Left renal pelvis (tissue), 4 donors: Measurements from ENCODE around the gene RNH1. TPM values are rescaled to one million over a fixed set of nuclear protein-coding genes. Genes with fewer than 3 reads are reported as not detected.

ENCODE experiments used
- DNase-seq, 4 donors: peaks; one replicate each; pipeline ENCODE4 v3.0.0-alpha.2; 2013; ENCODE audit warnings: low read depth in 4 of 4, low spot score in 3 of 4
- polyA plus RNA-seq, 4 donors: library from polyadenylated mRNA; unstranded; fragments of 120-200 nt; gene quantifications; one replicate each; pipeline ENCODE4 v1.2.1, GENCODE V29; 2013; ENCODE audit not compliant: insufficient read length in 4 of 4

Gene RNH1
- polyA plus RNA-seq, 4 donors, result 75.4 to 108 (median 87.4) TPM

GRCh38 chr11:460331-461199, 46.5 kb downstream of the RNH1 start:
- DNase-seq, result no peak

- DNase-seq, result no peak
Observed at GRCh38 chr11:459511-460220, 47.4 kb downstream of the RNH1 start.

DNA sequence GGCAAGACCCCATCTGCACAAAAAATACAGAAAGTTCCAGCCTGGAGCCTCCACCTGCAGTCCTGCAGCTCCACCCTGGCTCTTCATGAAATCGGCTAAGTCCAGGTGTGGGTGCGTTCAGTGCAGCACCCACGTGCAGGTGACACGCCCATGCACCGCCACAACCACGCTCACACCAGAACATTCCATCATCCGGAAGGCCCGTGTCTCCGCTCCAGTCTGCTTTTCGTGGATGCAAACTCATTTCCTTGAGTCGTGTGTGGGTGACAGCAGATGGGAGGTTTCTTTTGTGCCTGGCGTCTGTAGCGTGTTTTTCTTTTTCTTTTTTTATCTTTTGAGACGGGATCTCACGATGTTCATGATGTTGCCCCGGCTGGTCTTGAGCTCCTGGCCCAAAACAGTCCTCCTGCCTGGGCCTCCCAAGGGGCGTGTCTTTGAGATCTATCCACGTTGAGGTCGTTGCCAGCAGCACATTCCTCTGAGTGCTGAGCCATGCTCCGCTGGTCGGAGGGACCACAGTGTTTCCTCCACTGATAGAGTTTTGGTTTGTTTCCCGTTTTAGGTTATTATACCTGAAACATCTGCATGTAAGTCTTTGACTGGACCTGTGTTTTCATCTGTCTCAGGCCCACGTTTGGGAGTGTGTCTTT, 49.8 kb downstream of the RNH1 start:
- no peak for DNase-seq

GRCh38 chr11:456533-456932, 50.5 kb downstream of the RNH1 start:
- no peak for DNase-seq

- no peak for DNase-seq
Observed at GRCh38 chr11:455566-456147, 51.4 kb downstream of the RNH1 start.

- no peak for DNase-seq
Observed at GRCh38 chr11:454801-455565, 52.1 kb downstream of the RNH1 start.

DNA sequence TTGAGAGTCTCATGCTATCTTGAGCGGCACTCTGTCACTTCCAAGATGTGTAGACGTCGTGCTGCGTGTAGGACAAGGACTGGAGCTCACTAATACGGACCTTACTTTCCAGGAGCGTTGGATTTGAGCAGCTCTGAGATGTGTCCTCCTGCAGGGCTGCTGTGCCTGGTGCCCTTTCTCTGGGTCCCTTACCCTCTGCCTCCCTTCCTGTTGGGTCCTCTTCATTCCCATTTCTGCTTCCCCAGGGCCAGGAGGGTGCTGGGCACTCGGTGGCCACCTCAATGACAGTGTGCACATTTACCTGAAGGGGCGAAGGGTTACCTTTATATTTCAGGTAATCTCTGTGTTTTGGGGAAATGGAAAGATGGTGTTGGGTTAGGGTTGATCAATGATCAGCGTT, 53.0 kb downstream of the RNH1 start:
- DNase-seq, result no peak

DNA sequence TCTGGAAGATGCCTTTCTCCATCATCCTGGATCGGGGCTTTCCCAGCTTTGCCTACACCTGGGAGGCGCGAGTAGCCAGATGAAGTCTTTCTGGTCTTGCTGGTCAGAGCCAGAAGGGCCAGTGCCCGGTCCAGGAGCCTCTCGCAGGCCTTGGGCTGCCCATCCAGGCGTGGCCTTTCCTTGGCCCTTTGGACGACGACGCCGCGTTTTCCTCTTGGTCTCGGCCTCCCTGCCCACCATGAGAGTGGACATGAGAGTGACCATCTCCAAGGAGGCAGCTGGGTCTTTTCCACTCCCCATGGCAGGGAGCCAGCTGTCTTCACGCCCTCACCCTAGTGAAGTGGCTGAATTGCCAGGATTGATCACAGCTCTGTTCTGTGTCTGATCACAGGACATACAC, 53.5 kb downstream of the RNH1 start:
- DNase-seq, result no peak

DNA sequence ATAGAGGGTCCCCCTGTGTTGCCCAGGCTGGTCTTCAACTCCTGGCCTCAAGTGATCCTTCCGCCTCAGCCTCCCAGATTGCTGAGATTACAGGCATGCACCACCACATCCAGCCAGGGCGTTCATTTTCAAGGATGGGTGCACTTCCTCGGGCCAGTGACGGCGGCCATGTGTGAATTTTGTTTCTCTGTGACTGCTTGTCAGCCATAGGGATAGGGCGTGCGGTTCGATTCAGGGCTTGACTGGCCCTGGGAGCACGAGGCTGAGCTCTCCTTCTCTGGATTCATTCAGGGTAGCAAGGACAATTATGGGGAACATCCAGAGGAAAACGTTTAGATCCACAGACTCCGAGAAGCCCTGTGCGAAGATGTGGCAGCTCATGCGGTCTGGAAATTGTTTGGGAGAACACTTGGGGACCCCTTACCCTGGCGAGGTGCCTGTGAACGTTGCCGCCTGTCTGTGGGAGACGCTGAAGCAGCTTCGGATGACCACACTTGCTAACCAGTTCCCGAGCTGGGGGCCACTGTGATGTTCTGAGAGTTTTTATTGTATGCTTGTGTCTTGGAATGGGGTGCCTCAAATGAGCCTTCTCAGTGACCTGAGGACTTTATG, 54.0 kb downstream of the RNH1 start:
- no peak for DNase-seq

GRCh38 chr11:452203-452744, 54.8 kb downstream of the RNH1 start:
- no peak for DNase-seq

DNA sequence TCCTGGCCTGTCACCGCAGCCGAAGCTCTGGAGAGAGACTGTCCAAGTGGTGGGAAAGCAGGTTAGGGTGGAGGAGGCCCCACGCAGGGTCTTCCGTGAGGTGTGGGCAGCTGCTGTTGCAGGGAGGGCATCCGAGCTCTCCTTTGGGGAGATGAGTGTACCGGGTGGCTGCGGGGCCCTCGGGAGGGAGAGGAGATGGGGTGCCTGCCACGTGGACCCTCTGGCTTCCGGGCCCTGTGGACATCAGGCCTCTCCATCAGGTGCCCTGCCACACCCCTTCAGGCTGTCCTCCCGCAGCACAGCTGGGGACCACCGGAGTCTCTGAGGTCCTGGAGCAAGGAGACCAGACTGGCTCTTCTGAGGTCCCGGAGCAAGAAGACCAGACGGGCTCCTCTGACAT, 55.3 kb downstream of the RNH1 start:
- DNase-seq, result no peak

DNA sequence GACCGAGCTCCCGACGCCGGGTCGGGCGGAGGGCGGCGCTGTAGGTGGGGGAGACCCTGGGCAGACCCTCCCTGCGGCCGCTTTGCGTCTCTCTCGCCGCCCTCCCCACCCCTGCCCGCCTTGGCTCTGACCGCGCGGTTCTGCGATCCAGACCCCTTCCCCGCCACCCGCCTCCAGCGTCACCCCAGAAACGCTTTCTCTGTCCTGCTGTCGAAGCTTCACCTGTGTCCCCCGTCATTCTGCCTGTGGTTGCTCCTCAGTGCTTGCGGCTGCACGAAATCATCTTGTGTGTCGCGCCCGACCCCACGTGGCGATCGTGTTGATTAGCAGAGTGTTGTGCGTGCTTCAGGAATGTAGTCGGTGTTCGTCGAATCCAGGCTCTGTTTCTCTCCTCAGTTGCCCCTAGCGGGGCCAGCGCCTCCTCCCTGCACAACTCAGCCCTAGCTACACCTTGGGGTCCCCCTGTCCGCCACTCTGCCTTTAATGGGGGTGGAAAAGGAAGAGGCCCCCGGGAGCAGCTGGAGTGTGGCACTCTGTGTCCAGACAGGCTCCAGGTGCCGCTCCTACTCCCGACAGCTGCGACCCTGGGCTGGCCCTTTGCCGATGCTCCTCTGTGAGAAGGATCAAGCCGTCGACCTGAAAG, 56.1 kb downstream of the RNH1 start:
- DNase-seq, result no peak

DNA sequence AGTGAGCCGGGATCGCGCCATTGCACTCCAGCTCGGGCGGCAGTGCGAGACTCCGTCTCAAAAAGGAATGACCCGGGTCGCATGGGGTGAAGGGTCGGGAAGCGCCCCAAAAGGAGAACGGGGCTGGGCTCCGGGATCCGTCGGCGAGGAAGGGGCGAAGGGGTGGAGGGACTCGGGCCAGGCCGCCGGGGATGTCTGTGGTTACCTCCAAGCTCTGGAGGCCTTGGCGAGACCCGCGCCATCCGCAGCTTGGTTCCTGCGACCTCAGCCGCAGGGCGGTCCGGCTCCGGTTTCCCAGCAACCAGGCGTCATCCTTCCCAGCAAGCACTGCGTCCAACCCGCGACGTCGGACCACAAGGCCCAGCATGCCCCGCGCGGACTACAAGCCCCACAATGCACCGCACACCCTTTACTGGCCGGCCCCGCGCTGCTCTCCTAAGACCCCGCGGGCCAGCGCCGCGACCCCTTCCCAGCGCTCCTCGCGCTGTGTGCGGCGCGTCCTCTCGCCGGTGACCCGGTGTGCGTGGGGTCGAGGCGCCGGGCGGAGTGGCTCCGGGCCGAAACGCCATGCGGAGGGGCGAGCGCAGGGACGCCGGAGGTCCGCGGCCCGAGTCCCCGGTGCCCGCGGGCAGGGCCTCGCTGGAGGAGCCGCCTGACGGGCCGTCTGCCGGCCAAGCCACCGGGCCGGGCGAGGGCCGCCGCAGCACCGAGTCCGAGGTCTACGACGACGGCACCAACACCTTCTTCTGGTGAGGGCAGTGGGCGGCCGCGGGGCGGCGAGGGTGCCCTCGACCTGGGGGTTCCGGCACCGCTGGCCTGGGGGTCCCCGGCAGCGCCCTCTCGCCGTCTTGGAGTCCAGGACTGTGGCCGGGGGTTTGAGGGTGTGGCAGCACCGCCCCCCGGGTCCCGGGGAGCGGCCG, 56.9 kb downstream of the RNH1 start, which contains the start of gene PTDSS2:
Gene PTDSS2, plus strand, starts transcription at position 391 of the 920 bp plus-strand sequence. Its CDS starts 177 bp downstream, at position 568.
- peak; percentile 86 to 92 (median 90) for DNase-seq

GRCh38 chr11:447923-448731, 58.9 kb downstream of the RNH1 start:
- peak; percentile 80 to 87 (median 82) for DNase-seq

DNA sequence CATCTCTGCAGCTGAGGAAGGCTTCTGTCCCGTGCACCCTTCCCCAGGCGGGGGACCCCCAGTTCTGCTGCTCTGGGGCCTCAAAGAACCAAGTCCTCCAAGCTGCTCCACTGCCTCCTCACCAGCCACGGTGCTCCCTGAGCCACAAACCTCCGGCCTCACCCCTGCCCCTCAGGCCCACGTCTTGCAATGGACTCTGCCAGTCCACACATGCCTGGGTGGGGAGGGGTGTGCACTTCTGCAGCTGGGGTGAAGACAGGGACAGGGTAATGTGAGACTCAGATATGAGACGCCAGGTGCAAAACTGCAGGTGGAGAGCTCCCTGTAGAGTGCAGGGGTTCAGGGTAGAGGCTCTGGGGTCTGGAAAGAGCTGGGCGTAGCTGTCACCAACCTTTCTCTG, 60.2 kb downstream of the RNH1 start:
- no peak for DNase-seq

GRCh38 chr11:445765-446588, 61.1 kb downstream of the RNH1 start:
- DNase-seq, result no peak
